Subcutaneous adipose tissue (tissue), 4 donors: ENCODE measurements around the gene GAK. TPM values are rescaled to one million over a fixed set of nuclear protein-coding genes. Genes with fewer than 3 reads are reported as not detected.

Experiments
- total RNA-seq, 4 donors: library from RNA; depleted of rRNA; stranded (reverse); fragments of >200 nt; gene quantifications; one replicate each; pipeline ENCODE4 v1.1.0, GENCODE V29; 2016
- TF ChIP-seq, protein P1 (sequence below): fragments of 450-650 bp; IDR thresholded peaks from one replicate; pipeline ENCODE4 v1.5.1; 2016; ENCODE audit warnings: low read depth, mild to moderate bottlenecking, control low read depth, antibody characterized with exemption, moderate library complexity

Gene GAK
- total RNA-seq, 4 donors from 2014 or later, result 37.3 to 124 (median 58.7) TPM

DNA sequence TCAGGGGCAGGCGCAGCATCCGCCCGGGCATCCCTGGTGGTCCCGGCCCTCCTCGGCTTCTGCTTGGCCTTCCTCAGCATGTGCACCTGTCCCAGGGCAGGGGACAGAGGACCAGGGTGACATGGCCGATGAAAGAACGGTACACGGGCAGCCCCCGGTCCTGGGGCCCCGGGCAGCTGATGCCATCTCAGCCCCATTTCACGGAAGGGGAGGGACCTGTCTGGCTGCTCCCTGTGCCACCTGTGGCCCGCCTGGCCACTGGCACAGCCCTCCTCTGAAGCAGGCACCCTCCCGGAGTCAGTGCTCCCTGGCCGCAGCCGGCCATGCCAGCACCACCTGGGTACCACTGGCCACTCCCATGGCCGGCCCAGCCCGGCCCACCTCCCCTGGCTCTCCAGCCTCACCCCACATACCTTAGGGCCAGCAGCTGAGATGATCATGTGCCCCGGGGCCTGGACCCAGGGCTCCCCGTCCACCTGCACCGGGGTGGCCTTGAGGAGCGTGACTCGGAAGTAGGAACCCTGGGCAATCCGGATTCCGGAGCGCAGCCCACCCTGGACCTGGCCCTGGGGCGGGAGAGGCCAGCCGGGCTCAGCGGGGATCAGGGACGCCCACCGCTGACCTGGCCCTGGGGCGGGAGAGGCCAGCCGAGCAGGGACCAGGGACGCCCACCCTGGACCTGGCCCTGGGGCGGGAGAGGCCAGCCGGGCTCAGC, 28.7 kb upstream of the GAK start:
- TF ChIP-seq, protein P1, sequence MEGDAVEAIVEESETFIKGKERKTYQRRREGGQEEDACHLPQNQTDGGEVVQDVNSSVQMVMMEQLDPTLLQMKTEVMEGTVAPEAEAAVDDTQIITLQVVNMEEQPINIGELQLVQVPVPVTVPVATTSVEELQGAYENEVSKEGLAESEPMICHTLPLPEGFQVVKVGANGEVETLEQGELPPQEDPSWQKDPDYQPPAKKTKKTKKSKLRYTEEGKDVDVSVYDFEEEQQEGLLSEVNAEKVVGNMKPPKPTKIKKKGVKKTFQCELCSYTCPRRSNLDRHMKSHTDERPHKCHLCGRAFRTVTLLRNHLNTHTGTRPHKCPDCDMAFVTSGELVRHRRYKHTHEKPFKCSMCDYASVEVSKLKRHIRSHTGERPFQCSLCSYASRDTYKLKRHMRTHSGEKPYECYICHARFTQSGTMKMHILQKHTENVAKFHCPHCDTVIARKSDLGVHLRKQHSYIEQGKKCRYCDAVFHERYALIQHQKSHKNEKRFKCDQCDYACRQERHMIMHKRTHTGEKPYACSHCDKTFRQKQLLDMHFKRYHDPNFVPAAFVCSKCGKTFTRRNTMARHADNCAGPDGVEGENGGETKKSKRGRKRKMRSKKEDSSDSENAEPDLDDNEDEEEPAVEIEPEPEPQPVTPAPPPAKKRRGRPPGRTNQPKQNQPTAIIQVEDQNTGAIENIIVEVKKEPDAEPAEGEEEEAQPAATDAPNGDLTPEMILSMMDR, result no peak

DNA sequence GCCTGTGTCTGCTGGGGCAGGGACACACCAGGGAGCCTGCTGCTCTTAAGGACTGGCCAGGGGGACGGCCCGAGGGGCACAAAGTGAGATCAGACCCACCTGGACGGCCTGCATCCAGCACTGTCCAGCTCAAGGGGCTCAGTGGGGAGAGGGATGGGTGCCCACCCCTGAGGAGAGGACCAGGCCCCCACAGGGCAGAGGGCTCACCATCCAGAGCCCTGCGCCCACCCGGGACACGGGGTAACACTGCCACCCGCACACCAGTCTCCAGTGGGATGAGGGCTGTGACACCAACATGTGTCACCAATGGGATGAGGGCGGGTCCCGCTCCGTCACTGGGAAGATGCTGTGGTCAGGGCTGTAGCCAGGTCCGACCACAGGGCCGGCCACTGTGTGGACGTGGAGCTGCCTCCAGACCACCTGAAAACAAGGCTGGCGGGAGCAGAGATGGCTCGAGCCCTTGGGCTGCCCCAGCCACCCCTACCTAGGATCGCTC, 28.1 kb upstream of the GAK start:
- TF ChIP-seq, protein P1, result no peak

DNA sequence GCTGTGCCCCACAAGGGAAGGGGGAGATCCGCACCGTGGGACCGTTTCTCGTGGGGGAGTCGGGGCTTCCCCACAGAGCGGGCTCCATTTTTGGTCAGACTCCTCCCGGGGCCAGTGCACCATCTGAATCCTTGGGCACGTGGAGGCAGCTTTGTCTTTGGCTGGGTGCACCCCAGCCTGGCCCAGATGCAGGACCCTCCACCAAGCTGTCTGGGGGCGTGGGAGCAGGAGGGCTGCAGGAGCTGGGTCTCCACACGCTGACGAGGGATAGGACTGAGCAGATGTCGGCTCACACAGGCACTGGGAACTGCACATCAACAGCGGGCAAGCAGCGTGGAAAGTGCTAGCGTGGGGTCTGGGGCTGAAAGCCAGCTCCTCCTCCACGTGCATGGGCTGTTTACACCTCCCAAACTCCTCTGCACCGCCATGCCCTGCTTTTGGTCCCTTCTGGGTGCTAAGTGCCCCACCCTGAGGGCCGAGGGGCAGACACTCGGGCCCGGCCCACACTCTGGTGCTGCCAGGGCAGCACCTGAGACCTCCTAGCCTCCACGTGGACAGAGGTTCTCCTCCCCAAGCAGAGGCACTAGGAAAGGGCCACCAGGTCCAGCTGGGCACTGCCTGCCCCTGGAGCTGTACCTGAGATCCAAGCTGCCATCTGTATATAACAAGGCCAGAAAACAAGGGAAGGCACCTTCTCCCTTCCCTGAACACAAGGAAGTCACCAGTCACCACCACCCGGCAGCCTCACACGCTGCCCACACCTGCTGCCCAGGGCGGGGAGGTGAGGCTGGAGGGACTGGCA, 27.4 kb upstream of the GAK start:
- TF ChIP-seq, protein P1, result no peak

DNA sequence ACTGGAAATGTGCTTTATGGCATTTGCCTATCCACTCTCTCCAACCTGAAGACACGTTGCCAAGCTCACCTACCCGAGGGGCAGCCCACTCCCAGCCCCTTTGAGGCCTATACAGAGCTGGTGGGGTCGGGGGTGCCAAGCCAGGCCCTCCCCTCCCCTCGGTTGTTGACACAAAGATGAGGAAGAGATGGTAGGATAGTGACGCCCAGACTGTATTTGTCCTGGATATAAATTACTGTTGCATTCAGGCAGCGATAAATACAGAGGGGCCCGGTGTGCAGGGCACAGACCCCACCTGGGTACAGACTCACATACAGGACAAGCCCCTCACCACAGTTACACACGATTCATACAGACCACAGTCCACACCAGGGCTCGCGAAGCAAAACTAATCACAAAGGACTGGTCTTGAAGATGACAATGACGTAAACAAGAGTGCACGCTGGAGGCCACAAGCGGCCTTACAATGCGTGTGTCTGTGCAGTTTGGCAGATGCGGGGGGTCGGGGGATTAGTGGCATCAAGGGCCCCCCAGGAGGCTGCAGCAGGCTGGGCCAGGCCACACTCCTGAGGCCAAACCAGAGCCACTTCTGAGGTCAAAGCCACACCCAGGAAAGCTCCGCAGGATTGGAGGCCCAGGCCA, 26.7 kb upstream of the GAK start:
- TF ChIP-seq, protein P1, result no peak

DNA sequence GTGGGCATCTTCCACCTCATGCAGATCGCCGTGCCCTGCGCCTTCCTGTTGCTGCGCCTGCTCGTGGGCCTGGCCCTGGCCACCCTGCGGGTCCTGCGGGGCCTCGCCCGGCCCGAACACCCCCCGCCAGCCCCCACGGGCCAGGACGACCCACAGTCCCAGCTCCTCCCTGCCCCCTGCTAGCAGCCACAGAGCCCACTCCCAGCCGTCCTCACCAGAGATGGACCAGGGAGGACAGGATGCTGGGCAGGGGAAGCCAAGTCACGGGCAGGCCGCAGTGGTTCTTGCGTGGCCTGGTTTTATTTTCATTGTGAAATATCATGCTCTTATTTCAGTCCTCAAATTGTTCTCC, 26.2 kb upstream of the GAK start:
- TF ChIP-seq, protein P1, result no peak

DNA sequence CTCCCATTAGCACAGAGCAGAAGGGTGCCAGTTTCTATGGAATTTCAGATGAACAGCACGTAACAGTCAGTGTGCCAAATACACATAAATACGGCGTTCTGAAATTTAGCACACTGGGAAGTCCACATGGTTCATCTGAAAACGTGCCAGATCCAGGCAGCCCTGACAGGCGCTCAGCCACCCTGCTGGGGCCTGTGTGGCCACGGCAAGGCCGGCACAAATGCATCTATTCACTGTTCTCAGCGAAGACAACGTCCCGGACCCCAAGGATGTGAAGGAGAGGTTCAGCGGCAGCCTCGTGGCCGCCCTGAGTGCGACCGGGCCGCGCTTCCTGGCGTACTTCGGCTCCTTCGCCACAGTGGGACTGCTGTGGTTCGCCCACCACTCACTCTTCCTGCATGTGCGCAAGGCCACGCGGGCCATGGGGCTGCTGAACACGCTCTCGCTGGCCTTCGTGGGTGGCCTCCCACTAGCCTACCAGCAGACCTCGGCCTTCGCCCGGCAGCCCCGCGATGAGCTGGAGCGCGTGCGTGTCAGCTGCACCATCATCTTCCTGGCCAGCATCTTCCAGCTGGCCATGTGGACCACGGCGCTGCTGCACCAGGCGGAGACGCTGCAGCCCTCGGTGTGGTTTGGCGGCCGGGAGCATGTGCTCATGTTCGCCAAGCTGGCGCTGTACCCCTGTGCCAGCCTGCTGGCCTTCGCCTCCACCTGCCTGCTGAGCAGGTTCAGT, 25.6 kb upstream of the GAK start:
- TF ChIP-seq, protein P1, result no peak

DNA sequence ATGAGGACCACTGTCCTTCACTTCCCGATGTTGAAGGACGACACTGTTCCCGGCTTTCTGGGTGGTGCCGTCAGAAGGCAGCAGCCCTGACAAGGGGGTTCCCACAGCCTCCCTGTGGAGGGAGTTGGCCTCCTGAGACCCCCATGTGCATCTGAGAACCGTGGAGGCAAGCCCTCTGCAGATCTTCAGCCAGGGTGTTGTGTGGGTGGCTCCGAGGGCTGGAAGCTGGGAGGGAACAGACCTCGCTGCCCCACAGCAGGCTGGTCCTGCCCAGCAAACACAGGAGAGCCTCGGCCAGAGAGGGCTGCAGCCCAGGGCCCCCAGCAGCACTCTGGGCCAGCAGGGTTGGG, 25.1 kb upstream of the GAK start:
- TF ChIP-seq, protein P1, result no peak
